Ectodermal cell (in vitro differentiated cells): Measurements from ENCODE around the gene BTBD2.

Experiments
- H3K27ac ChIP-seq: 2 replicates; pipeline ENCODE4 v1.7.0; 2013; ENCODE audit warnings: mild to moderate bottlenecking, low read depth, low read length; ENCODE audit not compliant: insufficient read depth, poor library complexity, severe bottlenecking
- H3K27me3 ChIP-seq: 2 replicates; pipeline ENCODE4 v1.7.0; 2013; ENCODE audit warnings: mild to moderate bottlenecking, low read length; ENCODE audit not compliant: insufficient read depth, control insufficient read depth, poor library complexity, severe bottlenecking
- H3K36me3 ChIP-seq: one replicate; pipeline ENCODE4 v1.7.0; 2013; ENCODE audit warnings: low read length; ENCODE audit not compliant: control insufficient read depth, insufficient read depth
- H3K4me1 ChIP-seq: one replicate; pipeline ENCODE4 v1.7.0; 2013; ENCODE audit warnings: low read length; ENCODE audit not compliant: control insufficient read depth, insufficient read depth
- H3K4me3 ChIP-seq: 2 replicates; pipeline ENCODE4 v1.7.0; 2013; ENCODE audit warnings: low read depth, low read length, control low read depth; ENCODE audit not compliant: insufficient read depth
- H3K9me3 ChIP-seq: 2 replicates; pipeline ENCODE4 v1.7.0; 2013; ENCODE audit warnings: mild to moderate bottlenecking, low read length, moderate library complexity; ENCODE audit not compliant: control insufficient read depth
- WGBS, 2 experiments: methylation state at CpG; one replicate each; pipeline ENCODE4 v1.1.7; 2013; ENCODE audit warnings: missing lambda C conversion rate in 2 of 2; 5-methylcytosine and 5-hydroxymethylcytosine counted together

BTBD2 gene

GRCh38 chr19:2012941-2013682 lies 2.4 kb downstream of the BTBD2 start:
- H3K27ac ChIP-seq = no peak overlapping the region
- peaks cover 2% of the 10 kb centered on the region for H3K9me3 ChIP-seq
- no peak overlapping the region for H3K4me3 ChIP-seq
- no peaks in the 10 kb centered on the region for H3K36me3 ChIP-seq
- H3K27me3 ChIP-seq = no peaks in the 10 kb centered on the region
- H3K4me1 ChIP-seq = peaks cover 21% of the 10 kb centered on the region
- WGBS, 2 experiments = 71 to 74% methylated on average over 21 of the region's 21 CpGs

DNA sequence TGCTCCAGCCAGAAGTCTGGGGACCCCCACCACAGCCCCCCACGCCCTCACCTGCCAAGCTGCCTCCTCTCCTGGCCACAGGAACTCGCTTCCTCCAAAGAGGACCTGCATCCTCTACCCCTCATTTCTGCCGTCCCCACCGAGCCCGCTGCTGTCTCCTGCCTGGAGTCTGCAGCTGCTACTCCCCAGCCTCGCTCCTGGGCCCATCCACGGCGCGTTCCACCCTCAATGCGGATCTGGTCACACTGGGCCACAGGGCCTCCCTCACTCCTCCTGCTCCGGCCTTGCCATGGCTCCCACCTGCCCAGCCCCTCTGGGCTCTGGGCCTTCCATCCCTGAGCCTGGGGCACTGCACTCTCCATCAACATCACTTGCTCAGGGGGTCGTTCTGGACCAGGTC lies 4.3 kb downstream of the BTBD2 start:
- no peak overlapping the region for H3K4me3 ChIP-seq
- 94 to 95% methylated on average over 12 of the region's 12 CpGs for WGBS, 2 experiments

GRCh38 chr19:2010135-2010668 lies 5.3 kb downstream of the BTBD2 start:
- Histone ChIP-seq H3K4me3 (no peak overlapping the region), H3K4me1 (peaks cover 21% of the 10 kb centered on the region), H3K27ac (no peak overlapping the region), H3K36me3 (no peaks in the 10 kb centered on the region), H3K9me3 (no peaks in the 10 kb centered on the region), H3K27me3 (no peaks in the 10 kb centered on the region)
- 95 to 96% methylated on average over 20 of the region's 20 CpGs for WGBS, 2 experiments

More for the DNA sequence above, 4.3 kb downstream of the BTBD2 start:
- H3K27ac ChIP-seq = no peak overlapping the region
- H3K9me3 ChIP-seq = no peaks in the 10 kb centered on the region
- H3K36me3 ChIP-seq = no peaks in the 10 kb centered on the region
- no peaks in the 10 kb centered on the region for H3K27me3 ChIP-seq
- peaks cover 21% of the 10 kb centered on the region for H3K4me1 ChIP-seq

- WGBS, 2 experiments = 87 to 88% methylated on average over 4 of the region's 4 CpGs
- H3K27ac ChIP-seq = no peak overlapping the region
- H3K4me3 ChIP-seq = no peak overlapping the region
- H3K36me3 ChIP-seq = peaks cover 19% of the 10 kb centered on the region
- no peaks in the 10 kb centered on the region for H3K27me3 ChIP-seq
- H3K9me3 ChIP-seq = no peaks in the 10 kb centered on the region
- H3K4me1 ChIP-seq = peaks cover 4% of the 10 kb centered on the region
Observed at GRCh38 chr19:2003874-2004273, 11.6 kb downstream of the BTBD2 start.

DNA sequence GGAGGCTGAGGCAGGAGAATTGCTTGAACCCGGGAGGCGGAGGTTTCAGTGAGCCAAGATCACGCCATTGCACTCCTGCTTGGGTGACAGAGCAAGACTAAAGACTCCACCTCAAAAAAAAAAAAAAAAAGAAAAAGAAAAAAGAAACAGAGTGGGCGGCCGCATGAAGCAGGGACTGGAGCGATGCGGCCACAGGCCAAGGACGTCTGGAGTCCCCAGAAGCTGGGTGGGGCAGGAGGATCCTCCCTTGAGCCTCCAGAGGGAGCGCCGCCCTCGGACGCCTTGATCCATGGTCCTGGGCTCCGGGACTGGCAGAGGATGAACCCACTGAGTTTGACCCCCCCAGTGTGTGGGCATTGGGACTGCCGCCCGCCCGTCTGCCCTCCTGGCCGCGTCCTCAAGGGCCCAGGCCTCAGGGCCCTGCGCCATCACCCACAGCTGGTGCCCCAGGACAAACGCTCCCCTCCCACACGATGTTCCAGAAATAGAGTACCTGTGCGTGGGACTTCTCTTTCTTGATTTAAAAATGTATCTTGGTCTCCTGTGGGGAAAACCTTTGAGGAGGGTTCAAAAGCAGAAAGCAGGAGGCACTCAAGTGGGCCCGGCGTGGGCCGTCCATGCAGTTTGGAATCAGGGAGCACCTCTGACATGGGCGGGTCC lies 15.5 kb downstream of the BTBD2 start:
- WGBS, 2 experiments = 96% methylated on average over 26 of the region's 26 CpGs
- H3K27me3 ChIP-seq = no peaks in the 10 kb centered on the region
- H3K27ac ChIP-seq = no peak overlapping the region
- peaks cover 27% of the 10 kb centered on the region for H3K36me3 ChIP-seq
- no peaks in the 10 kb centered on the region for H3K9me3 ChIP-seq
- no peak overlapping the region for H3K4me3 ChIP-seq
- peaks cover 4% of the 10 kb centered on the region for H3K4me1 ChIP-seq

GRCh38 chr19:1998712-1999708 lies 16.5 kb downstream of the BTBD2 start:
- Histone ChIP-seq H3K27me3 (no peaks in the 10 kb centered on the region), H3K4me3 (no peak overlapping the region), H3K27ac (no peak overlapping the region), H3K36me3 (peaks cover 27% of the 10 kb centered on the region), H3K9me3 (no peaks in the 10 kb centered on the region), H3K4me1 (peaks cover 4% of the 10 kb centered on the region)
- 95 to 96% methylated on average over 52 of the region's 52 CpGs for WGBS, 2 experiments

GRCh38 chr19:1997353-1998233 lies 17.9 kb downstream of the BTBD2 start:
- Histone ChIP-seq H3K36me3 (peaks cover 38% of the 10 kb centered on the region), H3K9me3 (no peaks in the 10 kb centered on the region), H3K27ac (no peak overlapping the region), H3K4me1 (no peaks in the 10 kb centered on the region), H3K27me3 (no peaks in the 10 kb centered on the region), H3K4me3 (no peak overlapping the region)
- WGBS, 2 experiments = 93 to 95% methylated on average over 31 of the region's 31 CpGs

GRCh38 chr19:1992759-1993260 lies 22.7 kb downstream of the BTBD2 start:
- Histone ChIP-seq H3K4me1 (no peaks in the 10 kb centered on the region), H3K4me3 (no peak overlapping the region), H3K9me3 (no peaks in the 10 kb centered on the region), H3K36me3 (peaks cover 43% of the 10 kb centered on the region), H3K27me3 (no peaks in the 10 kb centered on the region), H3K27ac (no peak overlapping the region)
- 88% methylated on average over 44 of the region's 44 CpGs for WGBS, 2 experiments
